Immature natural killer cell (primary cell): ENCODE measurements around the gene EXOC6B. TPM values are rescaled to one million over a fixed set of nuclear protein-coding genes. Genes with fewer than 3 reads are reported as not detected.

Source experiments
- DNase-seq, 3 donors: peaks; one replicate each; pipeline ENCODE4 v3.0.0; 2022; ENCODE audit warnings: mixed read lengths in 1 of 3
- H3K27ac Mint-ChIP-seq, 6 donors: one replicate each; pipeline ENCODE4 v1.8.0; 2020; ENCODE audit warnings: mixed read lengths in 6 of 6, mild to moderate bottlenecking in 5 of 6, inconsistent platforms in 4 of 6, moderate library complexity in 3 of 6
- H3K27me3 Mint-ChIP-seq, 3 donors: one replicate each; pipeline ENCODE4 v1.8.0; 2020 to 2021; ENCODE audit warnings: low read depth in 3 of 3, mild to moderate bottlenecking in 3 of 3, mixed read lengths in 3 of 3, moderate library complexity in 3 of 3, inconsistent platforms in 1 of 3
- H3K36me3 Mint-ChIP-seq, 3 donors: one replicate each; pipeline ENCODE4 v1.8.0; 2020; ENCODE audit warnings: mixed read lengths in 3 of 3, inconsistent platforms in 2 of 3, mild to moderate bottlenecking in 2 of 3
- H3K4me1 Mint-ChIP-seq, 2 donors: one replicate each; pipeline ENCODE4 v1.8.0; 2020; ENCODE audit warnings: inconsistent platforms in 2 of 2, mild to moderate bottlenecking in 2 of 2, mixed read lengths in 2 of 2, moderate library complexity in 1 of 2
- H3K4me3 Mint-ChIP-seq, 5 donors: one replicate each; pipeline ENCODE4 v1.8.0; 2020; ENCODE audit warnings: mild to moderate bottlenecking in 5 of 5, mixed read lengths in 5 of 5, inconsistent platforms in 3 of 5, moderate library complexity in 3 of 5
- H3K9me3 Mint-ChIP-seq, 6 donors: one replicate each; pipeline ENCODE4 v1.8.0; 2020; ENCODE audit warnings: mild to moderate bottlenecking in 6 of 6, mixed read lengths in 6 of 6, inconsistent platforms in 4 of 6, moderate library complexity in 3 of 6
- polyA plus RNA-seq, 3 donors: library from polyadenylated mRNA; unstranded; fragments of 300-500 nt; fragmentation: Illumina TruSeq; gene quantifications; one replicate each; pipeline ENCODE4 v1.2.3, GENCODE V29; 2021

Gene EXOC6B
- polyA plus RNA-seq, 3 donors from 2014 or later: 2.0 to 2.7 (median 2.5) TPM

DNA sequence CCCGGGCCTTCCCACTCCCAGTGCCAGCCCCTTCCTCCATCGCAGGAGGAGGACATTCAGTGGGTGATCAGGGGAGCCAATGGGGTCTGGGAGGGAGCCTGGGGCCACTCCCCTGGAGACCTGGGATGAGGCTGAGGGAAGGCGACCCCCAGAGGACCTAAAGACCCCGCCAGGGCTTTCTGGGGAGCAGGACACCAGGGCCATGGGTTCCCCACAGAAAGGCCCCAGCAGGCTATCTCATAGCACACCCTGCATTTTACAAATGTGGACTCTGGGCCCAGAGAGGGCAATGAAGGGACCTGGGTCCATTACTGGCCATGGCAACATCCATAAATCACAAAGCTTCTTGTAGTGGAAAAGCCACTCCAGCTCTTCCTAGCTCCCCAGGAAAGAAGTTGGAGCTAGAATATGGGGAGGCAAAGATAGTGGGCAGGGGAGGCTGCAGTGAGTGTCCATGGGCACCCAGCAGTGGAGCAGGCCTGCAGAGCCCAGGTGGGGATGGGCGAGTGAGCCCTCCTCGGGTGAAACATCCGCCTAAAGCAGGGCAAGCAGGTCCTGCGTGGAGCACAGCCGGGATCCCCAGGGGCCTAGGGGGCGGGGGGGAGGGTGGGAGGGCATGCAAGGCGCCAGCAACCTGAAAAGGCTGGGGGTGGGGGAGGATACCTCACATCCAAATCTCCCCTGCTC lies 692.0 kb downstream of the EXOC6B start:
- Mint-ChIP-seq H3K36me3 (no peaks in the 10 kb centered on the region), H3K9me3 (no peaks in the 10 kb centered on the region), H3K27me3 (peaks cover 1 to 3% (median 2%) of the 10 kb centered on the region in 3 donors), H3K4me1 (no peaks in the 10 kb centered on the region), H3K27ac (no peak overlapping the region), H3K4me3 (no peak overlapping the region)
- DNase-seq: no peak

- H3K27me3 Mint-ChIP-seq: peaks cover 1 to 3% (median 2%) of the 10 kb centered on the region in 3 donors
- H3K36me3 Mint-ChIP-seq: no peaks in the 10 kb centered on the region
- H3K9me3 Mint-ChIP-seq: no peaks in the 10 kb centered on the region
- H3K27ac Mint-ChIP-seq: no peak overlapping the region
- H3K4me1 Mint-ChIP-seq: no peaks in the 10 kb centered on the region
- no peak for DNase-seq
- no peak overlapping the region for H3K4me3 Mint-ChIP-seq
Observed at GRCh38 chr2:72132981-72133720, 692.7 kb downstream of the EXOC6B start.

DNA sequence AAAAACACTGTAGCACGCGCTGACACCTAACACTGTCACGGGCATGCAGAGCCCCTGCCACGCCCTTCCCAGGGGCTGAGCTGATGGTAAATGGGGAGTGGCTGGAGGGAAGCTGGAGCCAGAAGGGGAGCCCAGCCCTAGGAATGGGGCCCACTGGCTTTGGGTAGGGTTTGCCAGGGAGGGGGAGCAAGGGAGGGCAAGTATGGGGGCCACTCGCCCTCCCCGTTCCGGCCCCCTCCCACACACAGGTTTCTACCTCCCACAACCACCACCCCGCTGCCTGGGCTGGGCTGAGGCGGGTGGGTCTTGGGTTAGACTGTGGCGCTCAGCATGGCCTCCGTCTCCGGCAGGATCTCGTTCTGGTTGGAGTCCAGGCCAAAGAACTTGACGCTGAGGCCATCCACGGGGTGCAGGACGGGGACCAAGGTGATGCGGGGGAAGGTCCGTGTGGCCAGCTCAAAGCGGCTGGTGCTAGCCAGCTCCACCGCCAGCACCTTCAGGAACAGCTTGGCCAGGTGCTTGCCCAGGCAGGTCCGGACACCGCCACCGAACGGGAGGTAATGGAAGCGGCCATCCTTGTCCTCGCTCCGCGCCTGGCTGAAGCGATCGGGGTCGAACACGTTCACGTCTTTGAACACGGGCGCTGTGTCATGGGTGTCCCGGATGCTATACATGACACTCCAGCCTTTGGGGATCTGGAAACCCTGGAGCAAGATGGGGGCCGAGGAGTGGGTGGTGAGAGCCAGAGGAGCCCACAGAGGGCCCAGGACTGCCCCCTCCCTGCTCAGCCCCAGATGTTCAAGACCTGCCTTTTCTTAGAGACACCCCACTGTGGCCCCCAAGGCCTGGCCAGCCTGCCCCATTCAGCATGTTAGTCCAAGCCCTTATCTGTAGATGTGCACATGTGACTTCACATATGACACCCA lies 693.7 kb downstream of the EXOC6B start:
- DNase-seq: no peak
- Mint-ChIP-seq H3K9me3 (no peaks in the 10 kb centered on the region), H3K4me1 (no peaks in the 10 kb centered on the region), H3K4me3 (no peak overlapping the region), H3K27me3 (peaks cover 0 to 3% (median 1%) of the 10 kb centered on the region in 3 donors), H3K36me3 (no peaks in the 10 kb centered on the region), H3K27ac (no peak overlapping the region)

DNA sequence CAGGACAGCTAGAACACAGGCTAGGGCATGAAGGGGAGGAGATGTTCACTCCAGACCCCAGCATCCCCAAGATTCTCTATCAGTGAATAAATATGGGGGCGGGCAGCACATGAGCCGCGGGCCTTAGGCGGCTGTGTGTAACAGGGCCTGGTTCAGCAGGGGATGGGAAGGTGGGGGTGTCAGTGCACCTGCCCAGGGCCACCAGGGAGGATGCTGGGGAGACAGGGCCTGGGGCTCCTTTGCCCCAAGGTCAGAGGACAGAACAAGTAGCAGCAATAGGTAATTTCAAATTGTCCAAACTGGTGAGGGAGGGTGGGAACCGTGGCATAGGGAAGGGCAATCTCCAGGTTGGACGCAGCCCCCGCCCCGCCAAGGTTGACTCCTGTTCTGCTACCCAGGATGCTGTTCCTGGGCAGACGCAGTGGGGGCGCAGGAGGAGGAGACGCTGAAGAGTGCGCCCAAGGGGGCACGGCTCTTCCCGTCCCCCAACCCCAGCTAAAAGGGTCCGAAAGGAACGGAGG lies 694.4 kb downstream of the EXOC6B start:
- DNase-seq: no peak
- Mint-ChIP-seq H3K27ac (no peak overlapping the region), H3K27me3 (peaks cover 0 to 3% (median 0%) of the 10 kb centered on the region in 3 donors), H3K4me1 (no peaks in the 10 kb centered on the region), H3K9me3 (no peaks in the 10 kb centered on the region), H3K36me3 (no peaks in the 10 kb centered on the region), H3K4me3 (no peak overlapping the region)

DNA sequence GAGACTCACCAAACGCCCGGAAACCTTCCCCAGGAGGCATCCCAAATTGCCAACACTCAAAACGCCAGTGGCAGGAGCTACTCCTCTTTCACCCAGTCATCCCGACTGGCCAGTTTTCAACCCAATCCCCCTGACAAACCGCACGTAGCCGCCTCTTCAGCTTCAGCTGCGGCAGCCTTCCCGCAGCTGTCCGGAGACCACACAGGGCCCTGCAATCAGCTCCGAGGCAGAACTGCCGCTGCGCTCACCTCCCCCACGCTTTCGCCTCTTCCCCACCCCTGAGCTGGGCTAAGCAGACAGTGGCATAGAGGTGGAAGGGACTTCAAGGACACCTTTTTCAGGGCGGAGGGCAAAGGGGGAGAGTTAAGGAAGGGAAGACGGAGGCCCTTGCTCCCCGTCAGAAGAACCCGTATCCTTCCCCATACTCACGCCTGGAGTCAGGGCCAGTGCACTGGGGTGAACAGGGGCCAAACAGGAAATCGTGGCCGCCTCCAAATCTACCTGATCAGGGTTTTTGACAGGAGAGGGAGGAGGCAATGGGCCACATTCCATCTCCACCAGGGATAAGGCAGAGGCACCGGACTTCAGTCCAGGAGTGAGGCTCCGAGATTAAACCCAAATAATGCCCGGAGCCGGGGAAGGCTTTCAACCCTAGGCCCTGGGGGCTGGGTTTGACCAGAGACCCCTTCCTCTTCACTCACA lies 695.0 kb downstream of the EXOC6B start:
- no peaks in the 10 kb centered on the region for H3K4me1 Mint-ChIP-seq
- no peak overlapping the region for H3K4me3 Mint-ChIP-seq
- H3K36me3 Mint-ChIP-seq: no peaks in the 10 kb centered on the region
- H3K27me3 Mint-ChIP-seq: peaks cover 0 to 3% (median 3%) of the 10 kb centered on the region in 3 donors
- no peak for DNase-seq
- no peaks in the 10 kb centered on the region for H3K9me3 Mint-ChIP-seq
- no peak overlapping the region for H3K27ac Mint-ChIP-seq

DNA sequence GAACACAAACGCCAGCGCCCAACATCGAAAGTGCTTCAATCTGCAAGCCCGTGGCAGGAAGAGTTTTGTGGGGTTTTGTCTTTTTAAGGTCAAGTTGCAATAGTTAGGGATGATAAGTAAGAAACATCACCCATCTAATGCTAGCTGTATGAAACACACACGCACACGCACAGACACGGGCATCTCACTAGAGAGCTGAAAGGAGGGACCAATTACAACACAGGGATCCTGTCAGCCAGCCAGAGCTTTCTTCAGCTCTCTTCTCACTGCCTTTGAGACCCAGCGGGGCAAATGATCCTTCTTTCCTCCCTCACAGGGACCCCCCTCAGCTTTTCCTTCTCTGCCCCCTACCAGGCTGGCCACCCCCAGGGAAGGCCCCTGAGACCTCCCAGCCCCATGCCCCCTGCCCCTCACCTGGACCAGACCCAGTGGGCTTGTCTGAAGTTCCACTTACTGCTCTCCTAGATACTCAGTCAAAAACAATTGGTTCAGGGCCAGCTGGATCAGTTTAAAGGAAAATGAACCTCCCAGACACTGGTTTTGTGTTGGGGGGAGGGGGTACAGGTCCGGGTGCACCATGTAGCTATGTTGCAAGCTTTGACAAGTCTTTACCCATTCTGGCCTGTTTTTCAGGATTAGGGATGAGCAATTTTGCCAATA lies 696.0 kb downstream of the EXOC6B start:
- Mint-ChIP-seq H3K27me3 (peaks cover 0 to 3% (median 3%) of the 10 kb centered on the region in 3 donors), H3K9me3 (no peaks in the 10 kb centered on the region), H3K4me3 (no peak overlapping the region), H3K36me3 (no peaks in the 10 kb centered on the region), H3K27ac (no peak overlapping the region), H3K4me1 (no peaks in the 10 kb centered on the region)
- DNase-seq: no peak

GRCh38 chr2:72128843-72129227 lies 697.0 kb downstream of the EXOC6B start:
- H3K4me3 Mint-ChIP-seq: no peak overlapping the region
- no peaks in the 10 kb centered on the region for H3K4me1 Mint-ChIP-seq
- no peak for DNase-seq
- peaks cover 0 to 3% (median 3%) of the 10 kb centered on the region in 3 donors for H3K27me3 Mint-ChIP-seq
- no peaks in the 10 kb centered on the region for H3K9me3 Mint-ChIP-seq
- no peak overlapping the region for H3K27ac Mint-ChIP-seq
- no peaks in the 10 kb centered on the region for H3K36me3 Mint-ChIP-seq

DNA sequence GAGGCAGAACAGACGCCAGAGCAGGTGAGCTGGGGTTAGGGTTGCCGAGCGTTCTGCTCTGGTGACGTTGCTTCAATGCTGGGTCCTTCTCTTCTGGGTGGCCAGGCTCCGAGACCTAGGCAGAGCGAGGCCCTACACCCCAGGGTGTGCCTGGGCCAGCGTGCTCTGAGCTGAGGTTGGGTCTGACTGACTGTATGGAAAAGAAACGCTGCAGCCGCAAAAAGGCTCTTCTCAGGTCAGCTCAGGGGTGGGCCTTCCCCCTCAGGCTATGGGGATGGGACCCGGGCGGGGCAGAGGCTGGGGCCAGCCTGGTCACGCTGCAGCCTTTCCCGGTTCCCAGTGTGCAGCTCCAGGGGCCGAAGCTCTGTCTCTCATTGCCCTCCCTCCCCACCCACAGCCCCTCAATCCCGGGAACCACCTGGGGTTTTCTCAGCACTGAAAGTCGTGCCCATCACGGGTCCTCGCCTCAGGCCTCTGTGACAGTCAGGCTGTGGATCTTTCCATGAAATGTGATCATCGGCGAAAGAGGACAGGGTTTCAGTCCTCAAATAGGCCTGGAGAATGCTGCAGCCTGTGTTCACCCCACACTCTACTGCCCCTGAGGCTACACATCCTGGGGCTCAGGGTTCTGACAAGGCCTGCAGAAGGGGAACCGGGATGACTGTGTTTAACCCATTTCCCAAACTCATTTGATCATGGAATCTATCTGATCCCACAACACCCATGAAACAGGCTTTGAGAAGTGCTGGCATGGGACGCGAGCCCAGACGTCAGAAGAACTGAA lies 697.6 kb downstream of the EXOC6B start:
- no peak overlapping the region for H3K27ac Mint-ChIP-seq

DNA sequence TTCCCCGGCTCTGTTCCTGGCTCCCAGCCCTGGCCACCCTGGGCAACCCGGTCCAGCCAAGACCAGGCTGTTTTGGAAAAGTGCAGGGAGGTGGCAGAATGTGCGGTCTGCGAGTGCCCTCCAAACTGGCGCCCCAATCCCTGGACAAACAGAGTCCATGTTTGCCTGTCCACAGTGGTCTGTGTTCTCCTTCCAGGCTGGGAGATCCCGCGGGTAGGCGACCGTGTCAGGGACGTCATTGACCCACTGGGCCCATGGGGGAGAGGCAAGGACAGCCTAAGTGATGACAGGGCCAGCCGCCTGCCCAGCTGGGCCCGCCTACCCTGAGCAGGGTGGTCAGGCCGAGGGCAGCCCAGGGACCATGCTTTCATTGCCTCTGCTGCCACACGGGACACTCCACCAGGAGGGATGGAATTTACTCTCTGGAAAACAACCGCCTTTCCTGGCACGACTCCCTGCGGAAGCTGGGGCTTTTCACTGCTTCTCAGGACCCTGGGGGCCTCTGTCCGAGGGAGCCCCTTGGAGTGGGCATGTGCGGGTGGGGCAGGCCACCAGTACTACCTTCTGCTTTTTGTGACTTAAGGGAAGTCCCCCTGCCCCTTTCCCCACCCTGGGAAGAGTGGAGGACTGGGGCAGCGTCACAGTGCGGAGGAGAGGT lies 698.3 kb downstream of the EXOC6B start:
- H3K4me3 Mint-ChIP-seq: no peak overlapping the region
- peaks cover 0 to 6% (median 3%) of the 10 kb centered on the region in 3 donors for H3K27me3 Mint-ChIP-seq
- H3K9me3 Mint-ChIP-seq: no peaks in the 10 kb centered on the region
- no peak overlapping the region for H3K27ac Mint-ChIP-seq
- no peaks in the 10 kb centered on the region for H3K4me1 Mint-ChIP-seq
- H3K36me3 Mint-ChIP-seq: no peaks in the 10 kb centered on the region
- no peak for DNase-seq

More for the DNA sequence above, 697.6 kb downstream of the EXOC6B start:
- Mint-ChIP-seq H3K4me1 (no peaks in the 10 kb centered on the region), H3K36me3 (no peaks in the 10 kb centered on the region), H3K27me3 (peaks cover 0 to 3% (median 3%) of the 10 kb centered on the region in 3 donors), H3K9me3 (no peaks in the 10 kb centered on the region), H3K4me3 (no peak overlapping the region)
- no peak for DNase-seq

DNA sequence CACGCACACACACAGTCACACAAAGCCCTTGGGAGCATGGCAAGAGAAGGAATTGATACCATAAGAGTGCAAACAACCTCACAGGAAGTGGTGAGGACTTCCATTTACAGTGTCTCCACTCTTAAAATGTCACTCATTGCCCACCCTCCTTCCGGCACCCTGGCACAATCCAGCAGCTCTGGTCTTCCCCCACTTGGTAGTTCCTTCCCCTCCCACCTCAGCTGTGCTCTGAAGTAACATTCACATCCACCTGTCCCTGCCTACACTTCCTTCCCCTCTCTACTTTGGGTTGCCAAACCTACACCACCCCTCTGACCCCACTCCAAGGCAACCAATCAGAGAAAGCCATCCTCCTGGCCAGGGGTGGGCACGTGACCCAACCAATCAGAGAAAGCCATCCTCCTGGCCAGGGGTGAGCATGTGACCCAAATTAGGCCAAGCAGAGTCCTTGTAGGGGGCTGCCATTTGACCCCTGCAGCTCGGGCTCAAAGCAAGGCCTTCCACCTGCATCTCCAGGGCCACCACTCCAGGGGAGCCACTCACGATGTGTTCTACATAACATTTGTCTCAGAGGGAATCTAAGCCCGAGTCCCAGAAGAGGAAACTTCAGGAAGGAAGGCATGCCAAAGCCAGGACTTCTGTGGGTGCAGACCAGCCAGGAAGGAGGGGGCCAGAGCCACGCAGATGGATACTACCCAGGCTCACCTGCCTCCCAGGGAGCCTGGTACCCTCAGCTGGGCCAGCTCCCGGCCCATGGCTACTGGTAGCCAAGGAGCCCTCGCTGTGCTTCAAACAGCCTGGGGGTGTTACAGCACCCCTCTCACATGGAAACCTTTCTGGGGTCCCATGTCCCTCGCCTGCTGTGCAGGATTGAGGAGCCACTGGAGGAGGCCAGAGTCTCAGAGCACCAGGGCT lies 699.4 kb downstream of the EXOC6B start:
- Mint-ChIP-seq H3K27me3 (peaks cover 0 to 8% (median 6%) of the 10 kb centered on the region in 3 donors), H3K4me1 (no peaks in the 10 kb centered on the region), H3K9me3 (no peaks in the 10 kb centered on the region), H3K36me3 (no peaks in the 10 kb centered on the region), H3K27ac (no peak overlapping the region), H3K4me3 (no peak overlapping the region)
- DNase-seq: no peak
